HG02798 (cell line): ENCODE data around the gene KCNE3.
"Not testable (repeated sequence)": the region's sequence is repeated elsewhere in the genome, so short reads cannot be mapped to it uniquely, and the experiment has no call there.

Experiments used
- ATAC-seq: cut with Tn5 transposase; IDR thresholded peaks from one replicate; pipeline ENCODE4 v1.9.1; 2021; ENCODE audit warnings: mild to moderate bottlenecking; ENCODE audit not compliant: unreplicated experiment, poor library complexity

Gene KCNE3

GRCh38 chr11:74446532-74446938 is 20.8 kb downstream of the KCNE3 start:
- no peak for ATAC-seq

- ATAC-seq = no peak
These were observed 23.0 kb downstream of the KCNE3 start for GRCh38 chr11:74444173-74444826.

GRCh38 chr11:74443071-74443864 is 24.1 kb downstream of the KCNE3 start:
- no peak for ATAC-seq

GRCh38 chr11:74442636-74443035 is 24.7 kb downstream of the KCNE3 start:
- ATAC-seq = no peak

GRCh38 chr11:74438681-74439080 is 28.7 kb downstream of the KCNE3 start:
- ATAC-seq = no peak

GRCh38 chr11:74437441-74438042 is 29.8 kb downstream of the KCNE3 start:
- no peak for ATAC-seq

- no peak for ATAC-seq
These were observed 32.8 kb downstream of the KCNE3 start for GRCh38 chr11:74434528-74434927.

- no peak for ATAC-seq
These were observed 38.1 kb downstream of the KCNE3 start for GRCh38 chr11:74429205-74429604.

GRCh38 chr11:74427384-74427886 is 39.9 kb downstream of the KCNE3 start:
- ATAC-seq = no peak

GRCh38 chr11:74425100-74425499 is 42.2 kb downstream of the KCNE3 start:
- ATAC-seq = no peak

GRCh38 chr11:74418509-74418895 is 48.8 kb downstream of the KCNE3 start:
- ATAC-seq = no peak

GRCh38 chr11:74417860-74418508 is 49.4 kb downstream of the KCNE3 start:
- ATAC-seq = no peak

- ATAC-seq = no peak
These were observed 50.0 kb downstream of the KCNE3 start for GRCh38 chr11:74417379-74417804.

- not testable (repeated sequence) for ATAC-seq
These were observed 50.4 kb downstream of the KCNE3 start for GRCh38 chr11:74416974-74417373.

- ATAC-seq = no peak
These were observed 54.5 kb downstream of the KCNE3 start for GRCh38 chr11:74412733-74413359.

- no peak for ATAC-seq
These were observed 55.0 kb downstream of the KCNE3 start for GRCh38 chr11:74412321-74412720.

GRCh38 chr11:74409633-74410032 is 57.7 kb downstream of the KCNE3 start:
- no peak for ATAC-seq
